ENCODE results near the gene TP63.

Gene TP63

GRCh38 chr3:189803254-189803653, 172.1 kb downstream of the TP63 start:
- TF ChIP-seq CTCF (IDR thresholded peaks at IDR 0.05; ENCODE audit: low read depth, low read length), result no peak
- DNase-seq (ENCODE audit: low read depth, low spot score), result no peak
- no peak overlapping the region for H3K4me3 ChIP-seq (ENCODE audit: low read depth, low read length)
- in situ Hi-C loops (cut with HindIII; ENCODE audit: low sequenced_read_pairs), result no loop called here

- in situ Hi-C loops (cut with HindIII; ENCODE audit: low sequenced_read_pairs), result no loop called here
- TF ChIP-seq CTCF (IDR thresholded peaks at IDR 0.05; ENCODE audit: low read depth, low read length), result no peak
- DNase-seq (ENCODE audit: low read depth, low spot score), result no peak
- no peak overlapping the region for H3K4me3 ChIP-seq (ENCODE audit: low read depth, low read length)
Measured at GRCh38 chr3:189805375-189806067, 174.3 kb downstream of the TP63 start.

DNA sequence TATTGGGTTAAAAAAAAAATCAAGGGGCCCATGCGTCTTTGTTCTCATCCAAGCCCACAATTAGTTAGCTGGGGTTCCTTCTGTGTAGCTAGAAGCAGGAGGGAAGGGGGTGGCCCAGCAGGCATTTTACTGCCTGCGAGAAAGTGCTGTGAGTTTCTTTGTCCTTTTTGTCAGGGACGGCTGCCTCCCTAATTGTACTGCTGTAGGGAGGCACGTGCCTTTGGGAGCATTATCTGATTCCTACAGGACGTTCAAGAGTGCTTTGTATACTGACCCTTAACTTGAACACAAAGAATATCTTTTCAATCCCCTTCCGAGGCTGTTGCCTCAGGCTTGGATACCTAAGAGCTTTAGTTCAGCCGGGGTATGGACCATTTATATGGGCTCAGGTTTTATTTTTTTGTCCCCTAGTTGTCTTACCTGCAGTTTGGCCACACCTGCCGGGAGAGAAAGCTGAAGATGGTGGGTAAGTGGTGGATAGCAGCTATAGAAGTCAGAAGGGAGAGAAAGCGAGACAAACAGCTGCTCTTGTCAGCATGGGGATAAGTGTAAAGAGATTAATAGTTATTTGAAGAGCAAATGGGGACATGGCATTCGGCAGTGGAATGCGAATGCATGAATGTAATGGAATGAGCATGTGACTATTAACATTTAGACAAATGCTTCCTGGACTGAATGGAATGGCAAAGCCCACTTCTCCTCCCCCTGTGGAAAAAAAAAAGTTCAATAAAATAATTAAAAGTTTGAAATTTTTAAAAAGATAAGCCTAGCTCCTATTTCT, 175.2 kb downstream of the TP63 start:
- no peak for TF ChIP-seq CTCF (IDR thresholded peaks at IDR 0.05; ENCODE audit: low read depth, low read length)
- no peak for DNase-seq (ENCODE audit: low read depth, low spot score)
- in situ Hi-C loops (cut with HindIII; ENCODE audit: low sequenced_read_pairs), result no loop called here
- no peak overlapping the region for H3K4me3 ChIP-seq (ENCODE audit: low read depth, low read length)

GRCh38 chr3:189808246-189809007, 177.2 kb downstream of the TP63 start:
- in situ Hi-C loops (cut with HindIII; ENCODE audit: low sequenced_read_pairs), result no loop called here
- TF ChIP-seq CTCF (IDR thresholded peaks at IDR 0.05; ENCODE audit: low read depth, low read length), result no peak
- no peak overlapping the region for H3K4me3 ChIP-seq (ENCODE audit: low read depth, low read length)
- no peak for DNase-seq (ENCODE audit: low read depth, low spot score)

- no peak for TF ChIP-seq CTCF (IDR thresholded peaks at IDR 0.05; ENCODE audit: low read depth, low read length)
- no peak overlapping the region for H3K4me3 ChIP-seq (ENCODE audit: low read depth, low read length)
- no peak for DNase-seq (ENCODE audit: low read depth, low spot score)
- in situ Hi-C loops (cut with HindIII; ENCODE audit: low sequenced_read_pairs), result no loop called here
Measured at GRCh38 chr3:189809583-189809982, 178.4 kb downstream of the TP63 start.

- TF ChIP-seq CTCF (IDR thresholded peaks at IDR 0.05; ENCODE audit: low read depth, low read length), result no peak
- no peak overlapping the region for H3K4me3 ChIP-seq (ENCODE audit: low read depth, low read length)
- in situ Hi-C loops (cut with HindIII; ENCODE audit: low sequenced_read_pairs), result no loop called here
- DNase-seq (ENCODE audit: low read depth, low spot score), result no peak
Measured at GRCh38 chr3:189812806-189813465, 181.7 kb downstream of the TP63 start.
